GM12878 (cell line): Measurements from ENCODE around the gene MBTPS2.

Experiments
- CTCF ChIP-seq, 3 experiments: IDR thresholded peaks in 2 of 3; conservative IDR thresholded peaks in 1 of 3; 2 replicates each; pipeline ENCODE4 v1.5.1; 2011; ENCODE audit warnings: low read depth in 3 of 3, low read length in 3 of 3, mild to moderate bottlenecking in 3 of 3, control low read depth in 2 of 3, moderate library complexity in 2 of 3, inconsistent platforms in 1 of 3, mixed read lengths in 1 of 3; ENCODE audit not compliant: control insufficient read depth in 2 of 3, insufficient read depth in 1 of 3; ENCODE audit errors: extremely low read depth in 1 of 3
- EP300 ChIP-seq, 2 experiments: fragments of 150-350 bp in 1 of 2; IDR thresholded peaks; 2 replicates each; pipeline ENCODE4 v1.6.1; 2011 to 2012; ENCODE audit warnings: low read depth in 2 of 2, low read length in 2 of 2, borderline replicate concordance in 1 of 2, improper control_type of control experiment in 1 of 2, inconsistent platforms in 1 of 2; ENCODE audit not compliant: control insufficient read depth in 1 of 2
- MTA3 ChIP-seq: IDR thresholded peaks from 2 replicates; pipeline ENCODE4 v1.6.1; 2012; ENCODE audit warnings: low read length, inconsistent platforms, borderline replicate concordance
- POLR2A ChIP-seq: IDR thresholded peaks from 2 replicates; pipeline ENCODE4 v1.6.1; 2011; ENCODE audit warnings: low read depth, mild to moderate bottlenecking, low read length
- POLR2AphosphoS5 ChIP-seq: IDR thresholded peaks from 2 replicates; pipeline ENCODE4 v1.6.1; 2011; ENCODE audit warnings: mild to moderate bottlenecking, low read length, inconsistent platforms
- SIN3A ChIP-seq: IDR thresholded peaks from 2 replicates; pipeline ENCODE4 v1.6.1; 2012; ENCODE audit warnings: low read depth, low read length, improper control_type of control experiment
- SMC3 ChIP-seq: IDR thresholded peaks from 2 replicates; pipeline ENCODE4 v1.6.1; 2011; ENCODE audit warnings: low read length, improper control_type of control experiment, borderline replicate concordance
- ZBED1 ChIP-seq: IDR thresholded peaks from 2 replicates; pipeline ENCODE4 v1.6.1; 2016; ENCODE audit warnings: borderline replicate concordance
- TF ChIP-seq, protein P1 (sequence below): IDR thresholded peaks from 2 replicates; pipeline ENCODE4 v1.6.1; 2012; ENCODE audit warnings: low read length, inconsistent platforms

DNA sequence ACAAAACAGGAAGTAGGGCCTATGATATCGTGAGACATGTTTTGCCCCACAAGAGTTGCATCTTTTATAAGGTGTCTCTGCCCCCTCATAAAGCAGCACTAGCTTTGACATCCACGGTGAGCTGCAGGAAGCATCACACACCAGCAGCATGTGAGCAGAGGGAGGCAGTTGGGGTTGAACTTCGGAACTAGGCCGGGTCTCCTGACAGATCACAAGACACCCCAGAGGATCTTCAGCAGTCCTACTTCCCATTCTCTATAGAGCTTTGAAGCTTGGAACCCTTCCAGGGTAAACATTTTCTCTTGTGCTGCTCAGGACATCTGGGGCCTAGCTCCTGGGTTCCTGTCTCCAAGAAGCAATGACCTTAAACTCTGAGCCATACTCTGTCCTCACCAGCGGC is 43.8 kb downstream of the MBTPS2 start:
- TF ChIP-seq EP300 (IDR thresholded peaks at IDR 0.05; ENCODE audit: borderline replicate concordance in 1 of 2, control insufficient read depth in 1 of 2, low read depth in 2 of 2, low read length in 2 of 2) (no peak), CTCF (IDR thresholded peaks at IDR 0.05 in 2 of 3, conservative IDR thresholded peaks at IDR 0.05 in 1 of 3; ENCODE audit: control insufficient read depth in 2 of 3, extremely low read depth in 1 of 3, insufficient read depth in 1 of 3, low read depth in 3 of 3, low read length in 3 of 3) (no peak), POLR2AphosphoS5 (no peak), SMC3 (no peak), MTA3 (no peak), POLR2A (no peak), SIN3A (no peak), ZBED1 (no peak)
- TF ChIP-seq, protein P1, sequence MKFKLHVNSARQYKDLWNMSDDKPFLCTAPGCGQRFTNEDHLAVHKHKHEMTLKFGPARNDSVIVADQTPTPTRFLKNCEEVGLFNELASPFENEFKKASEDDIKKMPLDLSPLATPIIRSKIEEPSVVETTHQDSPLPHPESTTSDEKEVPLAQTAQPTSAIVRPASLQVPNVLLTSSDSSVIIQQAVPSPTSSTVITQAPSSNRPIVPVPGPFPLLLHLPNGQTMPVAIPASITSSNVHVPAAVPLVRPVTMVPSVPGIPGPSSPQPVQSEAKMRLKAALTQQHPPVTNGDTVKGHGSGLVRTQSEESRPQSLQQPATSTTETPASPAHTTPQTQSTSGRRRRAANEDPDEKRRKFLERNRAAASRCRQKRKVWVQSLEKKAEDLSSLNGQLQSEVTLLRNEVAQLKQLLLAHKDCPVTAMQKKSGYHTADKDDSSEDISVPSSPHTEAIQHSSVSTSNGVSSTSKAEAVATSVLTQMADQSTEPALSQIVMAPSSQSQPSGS = no peak
